ENCODE data around the gene GNB1L. TPM values are rescaled to one million over a fixed set of nuclear protein-coding genes. Genes with fewer than 3 reads are reported as not detected.
A peak's percentile ranks its signal among the peaks of the same experiment; 100 is the strongest.

GNB1L gene
- total and polyA plus RNA-seq, 9 of the 15 experiments (the other 6 are each of a cell fraction or from before 2014, with no cell fraction given), result 0.56 to 50.5 (median 10.2) TPM

- TF ChIP-seq MEIS2 (IDR thresholded peaks at IDR 0.05; ENCODE audit: partially characterized antibody) (no peak), MNT (conservative IDR thresholded peaks at IDR 0.05) (no peak), PHF21A (IDR thresholded peaks at IDR 0.05; ENCODE audit: borderline replicate concordance, low read depth) (no peak), MYC (IDR thresholded peaks at IDR 0.05; ENCODE audit: low read depth, low read length) (no peak), MYC (CRISPR knock-in tag; IDR thresholded peaks at IDR 0.05; ENCODE audit: borderline replicate concordance, low read depth) (0 out of 2 replicates have a peak, but pooled peaks have one; percentile 51), ZBTB40 (IDR thresholded peaks at IDR 0.05) (no peak), ZBTB40 (CRISPR knock-in tag; IDR thresholded peaks at IDR 0.05) (no peak), ZNF764 (CRISPR knock-in tag; IDR thresholded peaks at IDR 0.05; ENCODE audit: low read depth) (peak; percentile 65), MLX (CRISPR knock-in tag; conservative IDR thresholded peaks at IDR 0.05) (0 out of 4 replicates have a peak, but pooled peaks of 1 of the 2 experiments have one; percentile 19), TSC22D4 (tag; IDR thresholded peaks at IDR 0.05) (peak; percentile 72; the same call in 1 of the 2 replicates), ZNF165 (CRISPR knock-in tag; IDR thresholded peaks at IDR 0.05; ENCODE audit: borderline replicate concordance) (0 out of 2 replicates have a peak, but pooled peaks have one; percentile 7), UBTF (IDR thresholded peaks at IDR 0.05; ENCODE audit: borderline replicate concordance in 1 of 2, low read depth in 2 of 2, low read length in 2 of 2) (0 out of 4 replicates have a peak, but pooled peaks have one; percentile 30 to 49)
Measured at GRCh38 chr22:19759427-19760057, 95.1 kb downstream of the GNB1L start (continued).
